Activated T-helper 1 cell treated with Interleukin-2 at 50 U/mL for 16 hours (primary cell): ENCODE measurements around the gene TNFRSF1B.
A peak's percentile ranks its signal among the peaks of the same experiment; 100 is the strongest.

Experiments used
- DNase-seq: peaks from one replicate; pipeline ENCODE4 v3.0.0-alpha.2; 2020; ENCODE audit warnings: low read depth

Gene TNFRSF1B

GRCh38 chr1:12194666-12195216 is 27.9 kb downstream of the TNFRSF1B start:
- DNase-seq = no peak

GRCh38 chr1:12195416-12195815 is 28.6 kb downstream of the TNFRSF1B start:
- no peak for DNase-seq

GRCh38 chr1:12196641-12197482 is 30.1 kb downstream of the TNFRSF1B start:
- DNase-seq = no peak

GRCh38 chr1:12197483-12197880 is 30.7 kb downstream of the TNFRSF1B start:
- DNase-seq = no peak

GRCh38 chr1:12200208-12200607 is 33.4 kb downstream of the TNFRSF1B start:
- DNase-seq = no peak

- no peak for DNase-seq
These were observed 34.8 kb downstream of the TNFRSF1B start for GRCh38 chr1:12201352-12202189.

GRCh38 chr1:12202190-12202497 is 35.4 kb downstream of the TNFRSF1B start:
- DNase-seq = no peak

GRCh38 chr1:12202577-12202976 is 35.8 kb downstream of the TNFRSF1B start:
- DNase-seq = no peak

- DNase-seq = no peak
These were observed 36.6 kb downstream of the TNFRSF1B start for GRCh38 chr1:12203216-12204007.

GRCh38 chr1:12204140-12204539 is 37.3 kb downstream of the TNFRSF1B start:
- no peak for DNase-seq

- no peak for DNase-seq
These were observed 38.2 kb downstream of the TNFRSF1B start for GRCh38 chr1:12204754-12205658.

- no peak for DNase-seq
These were observed 39.4 kb downstream of the TNFRSF1B start for GRCh38 chr1:12206238-12206637.

GRCh38 chr1:12206792-12207424 is 40.1 kb downstream of the TNFRSF1B start:
- no peak for DNase-seq

GRCh38 chr1:12208271-12208670 is 41.5 kb downstream of the TNFRSF1B start:
- DNase-seq = no peak

- DNase-seq = peak; percentile 69
These were observed 42.1 kb downstream of the TNFRSF1B start for GRCh38 chr1:12208764-12209494.

- no peak for DNase-seq
These were observed 42.7 kb downstream of the TNFRSF1B start for GRCh38 chr1:12209495-12209832.

- no peak for DNase-seq
These were observed 48.5 kb downstream of the TNFRSF1B start for GRCh38 chr1:12215118-12215961.

GRCh38 chr1:12219800-12220199 is 53.0 kb downstream of the TNFRSF1B start:
- DNase-seq = no peak

GRCh38 chr1:12220890-12221289 is 54.1 kb downstream of the TNFRSF1B start:
- DNase-seq = no peak
